Measurements from ENCODE around the gene PRSS22.

The PRSS22 gene

DNA sequence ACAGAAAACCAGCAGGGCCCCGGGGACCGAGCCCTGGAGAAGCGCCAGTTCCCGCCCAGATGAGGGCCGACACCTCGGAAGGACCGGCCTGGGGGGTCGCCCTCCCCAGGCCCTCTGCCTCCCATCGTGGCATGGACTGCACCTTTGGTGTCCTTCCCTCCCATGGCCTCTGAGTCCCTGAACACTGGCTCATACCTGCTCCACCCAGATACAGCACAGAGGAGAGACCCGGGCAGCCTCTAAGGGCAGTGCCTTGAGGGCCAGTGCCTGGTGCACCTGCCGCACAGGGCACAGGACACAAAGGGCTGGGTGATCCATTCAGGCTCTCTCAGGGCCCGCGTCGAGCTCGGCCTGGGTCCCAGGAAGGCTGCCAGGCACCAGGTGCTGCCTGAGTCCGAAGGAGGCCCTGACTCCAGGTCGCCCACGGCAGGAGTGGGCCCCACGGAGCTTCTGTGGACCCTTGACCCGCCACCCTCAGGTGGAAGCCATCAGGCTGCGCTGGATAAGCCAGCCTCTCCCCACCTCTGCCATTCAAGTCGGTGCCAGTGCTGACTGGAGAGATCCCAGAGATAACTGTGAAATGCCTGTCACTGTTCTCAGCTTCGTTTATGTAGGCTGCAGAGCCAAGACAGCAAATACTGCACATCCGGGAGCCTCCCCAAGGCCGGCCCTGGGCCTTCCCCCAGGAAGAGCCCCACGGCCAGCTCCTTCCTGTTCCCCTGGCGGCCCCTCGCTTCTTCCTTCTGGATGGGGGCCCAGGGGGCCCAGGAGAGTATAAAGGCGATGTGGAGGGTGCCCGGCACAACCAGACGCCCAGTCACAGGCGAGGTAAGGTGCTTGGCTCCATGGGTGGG is 28.2 kb downstream of the PRSS22 start, which contains the start of gene ZG16B:
TSS of gene ZG16B (plus strand) at position 803 of the 854 bp plus-strand sequence. CDS start 139 bp downstream, outside the sequence.
- no peak for DNase-seq (ENCODE audit: low read depth)

DNA sequence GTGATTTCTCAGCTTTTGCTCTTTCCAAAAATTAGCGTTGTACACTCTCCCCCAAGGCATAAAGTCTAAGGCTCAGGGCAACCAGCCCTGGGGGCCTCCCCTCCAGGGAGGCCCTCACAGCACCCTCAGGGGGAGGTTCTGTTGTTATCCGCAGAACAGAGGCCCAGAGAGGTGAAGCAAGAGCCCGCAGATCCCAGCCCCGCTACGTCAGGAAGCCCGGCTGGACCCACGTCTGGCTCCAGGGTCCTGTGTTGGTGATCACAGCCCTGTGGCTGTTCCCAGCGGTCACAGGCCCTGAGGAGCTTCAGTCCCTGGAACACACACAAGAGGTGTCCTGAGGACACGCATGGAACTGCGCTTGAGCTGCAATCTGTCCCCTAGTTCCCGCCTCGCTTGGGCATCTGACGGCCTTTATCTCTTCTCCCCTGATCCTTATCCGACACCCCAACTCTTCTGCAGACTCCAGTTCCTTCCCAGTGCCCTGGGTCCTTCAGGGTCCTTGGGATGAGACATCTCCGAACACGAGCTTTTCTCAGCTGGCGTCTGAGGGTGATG is 29.0 kb downstream of the PRSS22 start:
- no peak for DNase-seq (ENCODE audit: low read depth)

DNA sequence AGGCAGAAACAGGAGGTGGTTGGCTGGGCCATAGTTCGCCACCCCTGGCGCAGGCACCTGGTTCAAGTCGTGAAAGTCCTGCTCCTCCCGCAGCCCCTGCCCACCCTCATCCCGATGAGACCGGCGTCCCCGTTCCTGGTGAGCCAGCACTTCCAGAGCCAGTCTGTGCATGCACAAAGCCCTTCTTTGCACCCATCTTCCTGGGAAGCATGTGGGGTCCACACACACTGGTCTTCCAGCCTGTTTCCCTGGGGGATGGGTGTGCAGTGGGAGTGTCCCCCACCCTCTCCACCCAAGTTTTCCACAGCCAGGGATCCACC is 29.5 kb downstream of the PRSS22 start:
- DNase-seq (ENCODE audit: low read depth): no peak

DNA sequence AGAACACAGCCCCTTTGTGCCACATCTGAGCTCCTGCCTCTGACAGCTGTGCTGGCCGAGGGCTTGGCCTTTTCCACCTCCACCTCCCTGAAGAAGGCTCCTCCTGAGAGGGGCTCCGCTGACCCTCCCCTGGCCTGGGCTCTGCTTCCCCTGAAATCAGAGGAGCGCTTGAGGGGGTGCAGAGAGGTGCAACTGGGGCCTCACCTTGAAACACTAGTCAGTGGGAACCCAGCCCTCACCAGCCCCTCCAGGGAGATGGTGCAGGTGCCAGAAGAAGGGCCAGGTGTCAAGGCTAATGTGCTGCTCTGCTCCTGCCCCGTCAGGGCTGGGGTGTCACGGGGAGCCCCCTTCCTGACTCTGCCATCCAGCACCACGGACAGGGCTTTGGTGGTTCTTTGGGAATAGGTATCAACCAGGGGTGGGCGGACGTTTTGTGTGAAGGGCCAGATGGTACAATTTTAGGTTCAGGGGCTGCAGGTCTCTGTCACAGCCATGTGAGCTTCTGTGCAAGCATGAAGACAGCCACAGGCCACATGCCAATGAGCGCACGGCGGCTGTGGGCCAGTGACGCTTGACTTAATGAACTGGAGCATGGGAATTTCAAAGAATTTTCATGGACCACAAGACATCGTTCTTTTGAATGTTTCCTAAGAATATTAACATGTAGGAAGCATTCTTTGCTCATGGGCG is 30.0 kb downstream of the PRSS22 start:
- DNase-seq (ENCODE audit: low read depth): no peak

DNA sequence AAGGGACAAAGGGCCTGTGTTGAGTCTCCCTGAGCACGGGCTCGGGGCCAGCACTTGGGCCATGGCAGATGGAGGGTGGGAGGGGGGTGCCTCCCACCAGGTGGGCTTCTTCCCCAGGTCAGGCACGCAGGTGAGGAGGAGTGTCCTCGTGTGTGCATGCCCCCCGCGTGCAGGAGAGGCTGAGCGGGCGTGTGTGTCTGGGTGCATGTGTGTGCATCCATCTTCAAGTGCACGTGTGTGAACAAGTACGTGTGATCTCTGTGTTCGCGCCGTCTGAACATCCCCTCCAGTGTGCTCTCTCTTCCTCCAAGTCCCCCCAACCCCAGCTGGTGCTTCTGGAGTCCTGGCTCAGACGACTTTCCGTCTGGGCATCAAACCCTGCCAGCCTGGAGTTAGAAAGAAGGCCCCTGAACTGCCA is 30.6 kb downstream of the PRSS22 start:
- DNase-seq (ENCODE audit: low read depth): no peak

DNA sequence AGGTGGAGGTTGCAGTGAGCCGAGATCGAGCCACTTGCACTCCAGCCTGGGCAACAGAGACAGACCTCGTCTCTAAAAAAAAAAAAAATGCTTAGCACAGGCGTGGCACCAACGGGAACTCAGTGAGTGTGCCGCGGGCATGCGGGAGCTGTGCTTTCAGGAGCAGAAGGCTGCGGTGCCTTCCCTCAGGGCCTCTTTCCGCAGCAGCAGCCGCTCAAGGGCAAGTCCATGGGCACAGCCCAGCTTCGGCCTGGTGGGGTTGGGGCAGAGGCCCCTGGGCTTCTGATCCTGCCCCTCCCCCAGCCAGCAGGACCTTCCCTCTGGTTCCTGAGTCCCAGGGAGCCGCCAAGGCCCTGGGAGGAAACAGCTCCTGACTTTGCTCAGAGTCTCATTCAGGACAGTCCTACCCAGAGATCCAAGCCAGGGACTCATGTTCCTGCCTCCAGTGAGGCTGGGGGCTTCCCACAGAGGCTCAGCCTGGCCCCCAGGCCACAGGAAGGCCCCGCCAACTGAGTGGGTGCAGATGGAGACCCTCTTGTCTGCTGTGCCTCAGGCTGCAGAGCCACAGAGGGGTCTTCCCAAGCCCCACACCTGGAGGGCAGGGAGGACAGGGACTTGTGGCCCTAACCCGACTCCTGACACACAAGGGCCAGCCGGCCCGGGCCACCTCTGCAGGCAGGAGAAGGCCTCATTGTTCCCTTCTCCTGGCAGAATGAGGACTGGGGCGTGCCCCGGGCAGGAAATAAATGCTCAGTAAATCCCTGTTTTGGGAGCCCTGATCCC is 31.2 kb downstream of the PRSS22 start:
- no peak for DNase-seq (ENCODE audit: low read depth)

DNA sequence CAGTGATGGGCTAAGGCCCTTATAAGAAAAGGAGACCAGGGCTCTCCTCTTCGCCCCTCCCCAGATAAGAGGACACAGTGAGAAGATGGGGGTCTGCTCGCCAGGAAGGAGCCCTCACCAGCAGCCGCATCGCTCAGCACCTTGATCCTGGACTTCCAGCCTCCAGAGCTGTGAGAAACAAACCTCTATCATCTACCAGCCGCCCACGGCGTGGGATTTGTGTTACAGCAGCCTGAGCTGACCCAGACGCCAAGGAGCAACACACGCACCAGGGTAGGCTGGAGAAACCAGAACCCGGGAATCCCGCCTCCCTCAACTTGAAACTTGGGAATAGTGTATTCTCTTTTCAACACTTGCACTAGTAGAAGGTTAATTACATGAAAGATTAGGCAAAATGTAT is 32.1 kb downstream of the PRSS22 start:
- no peak for DNase-seq (ENCODE audit: low read depth)

DNA sequence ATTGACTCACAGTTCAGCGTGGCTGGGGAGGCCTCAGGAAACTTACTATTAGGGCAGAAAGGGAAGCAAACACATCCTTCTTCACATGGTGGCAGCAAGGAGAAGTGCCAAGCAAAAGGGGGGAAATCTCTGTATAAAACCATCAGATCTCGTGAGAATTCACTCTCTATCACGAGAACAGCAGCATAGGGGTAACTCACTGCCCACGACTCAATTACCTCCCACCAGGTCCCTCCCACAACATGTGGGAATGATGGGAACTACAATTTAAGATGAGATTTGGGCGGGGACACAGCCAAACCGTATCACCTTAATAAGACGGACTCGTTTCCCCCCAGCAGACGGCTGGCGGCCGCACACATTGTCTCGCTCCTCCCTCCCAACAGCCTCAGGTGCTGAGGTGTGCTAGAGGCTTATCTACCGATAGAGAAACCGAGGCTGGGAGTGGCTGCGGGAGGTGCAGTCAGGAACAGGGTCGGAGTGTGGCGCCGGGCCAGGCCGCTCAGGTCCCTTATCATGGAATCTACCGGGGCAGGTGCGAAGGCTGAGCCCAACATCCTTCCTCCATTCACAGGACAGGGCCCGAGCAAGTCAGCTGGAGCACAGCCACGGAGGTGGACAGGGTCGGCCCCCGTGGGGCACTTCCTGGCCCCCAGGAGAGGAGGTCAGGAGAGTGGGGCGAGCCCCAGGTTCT is 32.8 kb downstream of the PRSS22 start:
- no peak for DNase-seq (ENCODE audit: low read depth)

DNA sequence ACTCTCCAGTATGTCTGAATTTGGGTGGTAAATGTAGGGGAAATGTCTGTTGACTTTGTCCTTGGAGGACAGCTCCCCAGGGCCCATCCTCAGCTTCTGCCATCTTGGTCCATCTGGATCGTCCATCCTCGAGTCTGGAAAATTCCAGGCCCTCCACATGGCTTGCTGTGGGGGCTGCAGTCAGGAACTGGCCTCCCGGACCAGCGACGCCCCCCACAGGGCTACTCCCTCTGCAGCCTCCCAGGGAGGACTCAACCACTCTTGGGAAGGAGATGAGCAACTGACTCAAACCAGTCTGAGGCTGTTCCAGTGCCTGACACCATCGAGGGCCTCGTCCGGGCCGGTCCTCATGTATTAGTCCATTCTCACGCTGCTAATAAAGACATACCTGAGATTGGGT is 33.3 kb downstream of the PRSS22 start:
- DNase-seq (ENCODE audit: low read depth): no peak

DNA sequence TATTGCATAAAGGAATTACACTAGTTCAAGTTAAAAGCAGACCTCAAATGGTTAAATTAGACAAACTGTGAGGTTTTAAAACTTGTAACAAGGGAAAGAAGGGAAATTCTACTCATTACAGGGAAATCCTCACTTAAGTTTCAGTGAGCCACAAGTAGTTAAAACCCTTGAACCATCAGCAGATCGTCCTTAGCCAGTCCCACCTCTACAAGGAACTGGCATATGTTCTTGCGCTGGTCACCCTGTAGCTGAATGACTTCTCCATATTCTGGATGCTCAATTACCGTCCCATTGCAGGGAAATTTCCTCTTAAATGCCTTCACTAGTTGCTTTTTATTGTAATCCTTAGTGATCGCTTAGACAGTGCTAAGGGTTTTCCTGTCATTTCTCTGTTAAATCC is 35.5 kb downstream of the PRSS22 start:
- no peak for DNase-seq (ENCODE audit: low read depth)

DNA sequence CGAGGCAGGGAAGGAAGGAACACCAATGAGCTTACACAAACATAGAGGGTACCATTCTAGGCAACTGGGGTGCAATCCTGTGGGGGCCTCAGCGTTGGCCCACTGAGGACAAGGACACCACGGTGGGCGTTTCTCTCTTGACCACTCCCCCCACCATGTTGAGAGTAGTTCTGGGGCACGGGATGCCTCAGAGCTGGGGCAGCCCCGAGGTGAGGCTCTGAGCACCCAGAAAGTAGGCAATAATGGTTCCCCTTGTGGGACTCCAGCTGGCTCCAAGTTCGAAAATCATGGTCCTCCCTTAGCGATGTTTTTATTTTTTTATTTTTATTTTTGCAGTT is 35.8 kb downstream of the PRSS22 start:
- no peak for DNase-seq (ENCODE audit: low read depth)

DNA sequence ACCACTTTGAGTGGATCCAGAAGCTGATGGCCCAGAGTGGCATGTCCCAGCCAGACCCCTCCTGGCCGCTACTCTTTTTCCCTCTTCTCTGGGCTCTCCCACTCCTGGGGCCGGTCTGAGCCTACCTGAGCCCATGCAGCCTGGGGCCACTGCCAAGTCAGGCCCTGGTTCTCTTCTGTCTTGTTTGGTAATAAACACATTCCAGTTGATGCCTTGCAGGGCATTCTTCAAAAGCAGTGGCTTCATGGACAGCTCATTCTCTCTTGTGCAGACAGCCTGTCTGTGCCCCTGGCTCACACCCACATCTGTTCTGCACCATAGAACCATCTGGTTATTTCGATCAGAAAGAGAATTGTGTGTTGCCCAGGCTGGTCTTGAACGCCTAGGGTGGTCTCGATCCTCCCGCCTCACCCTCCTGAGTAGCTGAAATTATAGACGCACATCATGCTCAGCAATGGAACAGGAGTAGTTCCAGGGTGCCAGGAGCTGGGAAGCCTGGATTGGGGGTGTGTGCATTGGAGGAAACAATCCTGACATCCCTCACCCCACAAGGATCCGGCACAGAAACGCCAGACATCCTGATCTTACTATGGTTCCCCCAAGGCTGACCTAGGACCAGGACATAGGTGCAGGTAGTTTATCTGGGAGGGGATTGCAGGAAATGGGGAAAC is 36.3 kb downstream of the PRSS22 start:
- no peak for DNase-seq (ENCODE audit: low read depth)

DNA sequence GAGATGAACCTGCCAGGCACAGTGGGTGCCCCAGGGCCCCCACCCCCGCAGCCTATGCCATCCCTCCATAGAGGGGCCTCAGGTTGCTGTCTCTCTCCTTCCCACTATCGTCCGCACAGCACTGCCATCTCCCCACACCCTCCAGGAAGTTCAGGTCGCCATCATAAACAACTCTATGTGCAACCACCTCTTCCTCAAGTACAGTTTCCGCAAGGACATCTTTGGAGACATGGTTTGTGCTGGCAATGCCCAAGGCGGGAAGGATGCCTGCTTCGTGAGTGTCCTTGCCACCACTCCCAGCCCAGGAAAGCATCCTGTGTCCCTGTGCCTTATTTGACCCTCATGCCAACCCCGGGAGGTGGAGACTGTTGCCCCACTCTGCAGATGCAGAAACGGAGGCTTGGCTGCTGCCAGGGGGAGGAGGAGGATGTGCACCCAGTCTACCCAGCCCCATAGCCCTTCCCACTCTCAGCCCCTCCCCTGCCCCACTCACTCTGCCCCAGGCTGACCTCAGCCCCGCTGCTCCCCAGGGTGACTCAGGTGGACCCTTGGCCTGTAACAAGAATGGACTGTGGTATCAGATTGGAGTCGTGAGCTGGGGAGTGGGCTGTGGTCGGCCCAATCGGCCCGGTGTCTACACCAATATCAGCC is 37.0 kb downstream of the PRSS22 start:
- no peak for DNase-seq (ENCODE audit: low read depth)

DNA sequence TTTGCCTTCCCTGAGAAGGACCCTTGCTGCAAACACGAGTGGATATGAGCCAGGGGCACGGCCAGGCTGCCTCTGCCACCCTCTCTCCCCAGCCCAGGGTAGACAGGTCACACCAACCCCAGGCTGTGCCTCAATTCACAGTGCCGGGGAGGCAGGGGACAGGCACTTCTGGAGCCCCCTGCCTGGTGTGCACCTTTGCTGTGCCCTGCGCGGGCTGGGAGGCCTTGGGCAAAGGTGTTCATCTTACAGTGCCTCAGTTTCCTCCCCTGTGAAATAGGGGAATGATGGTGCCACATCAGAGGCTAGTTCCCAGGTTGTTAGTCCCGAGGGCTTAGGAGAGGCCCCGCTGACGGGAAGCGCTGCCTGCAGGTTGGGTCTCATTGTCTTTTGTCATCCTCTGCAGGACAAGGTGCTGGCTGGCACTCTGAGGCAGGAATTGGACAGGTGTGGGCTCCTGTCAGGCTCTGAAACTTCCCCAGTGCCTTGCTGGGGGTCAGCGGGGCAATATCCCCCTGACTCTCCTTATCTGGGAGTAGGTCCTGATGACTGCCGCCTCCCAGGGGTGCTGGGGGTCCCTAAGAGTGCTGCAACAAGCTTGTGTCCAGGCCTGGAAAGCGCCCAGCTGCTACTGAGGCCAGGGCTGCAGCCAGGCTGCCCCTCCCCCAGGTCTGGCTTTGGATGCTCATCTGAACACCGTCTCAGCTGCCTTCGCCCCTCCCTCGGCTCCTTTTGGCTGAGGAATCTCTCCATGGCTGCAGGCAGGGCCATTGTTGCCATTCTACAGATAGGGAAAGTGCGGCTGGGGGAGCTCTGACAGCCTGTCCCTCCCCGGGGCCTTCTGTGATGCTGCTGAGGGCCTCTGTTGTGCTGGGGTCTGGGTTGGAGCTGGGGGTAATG is 37.8 kb downstream of the PRSS22 start:
- DNase-seq (ENCODE audit: low read depth): no peak

DNA sequence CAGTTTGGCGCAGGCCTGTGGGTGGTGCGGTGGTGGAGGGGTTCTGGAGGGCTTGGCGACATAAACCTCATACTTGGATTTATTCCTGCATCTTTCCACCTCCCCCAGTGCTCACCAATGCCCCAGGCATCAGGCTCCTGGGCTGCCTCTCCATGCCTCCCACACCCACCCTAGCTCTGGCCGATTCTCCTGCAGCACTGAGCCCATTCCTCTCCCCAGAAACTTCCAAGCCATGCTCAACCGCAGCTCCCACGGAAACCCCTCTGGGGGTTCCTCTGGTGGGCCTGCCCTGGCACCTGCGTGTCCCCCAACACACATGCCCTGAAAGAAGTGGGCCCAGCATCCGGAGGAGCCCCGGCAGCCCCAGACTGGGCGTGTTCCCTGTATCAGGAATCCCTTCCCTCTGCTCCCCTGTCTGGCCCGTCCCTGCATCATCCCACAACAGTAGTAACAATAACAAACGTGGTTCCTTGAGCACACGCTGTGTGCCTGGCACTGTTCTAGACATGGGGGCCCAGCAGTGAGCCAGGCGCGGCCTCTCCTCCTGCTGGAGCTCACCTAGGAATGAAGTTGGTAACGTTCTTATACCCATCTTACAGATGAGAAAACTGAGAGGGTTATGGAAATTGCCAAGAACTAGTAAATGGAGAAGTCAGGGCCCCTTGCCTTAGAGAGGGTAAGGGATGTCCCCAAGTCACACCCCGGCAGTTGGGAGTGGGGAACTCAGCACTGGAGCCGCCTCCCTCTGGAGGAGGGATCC is 38.6 kb downstream of the PRSS22 start:
- DNase-seq (ENCODE audit: low read depth): no peak

DNA sequence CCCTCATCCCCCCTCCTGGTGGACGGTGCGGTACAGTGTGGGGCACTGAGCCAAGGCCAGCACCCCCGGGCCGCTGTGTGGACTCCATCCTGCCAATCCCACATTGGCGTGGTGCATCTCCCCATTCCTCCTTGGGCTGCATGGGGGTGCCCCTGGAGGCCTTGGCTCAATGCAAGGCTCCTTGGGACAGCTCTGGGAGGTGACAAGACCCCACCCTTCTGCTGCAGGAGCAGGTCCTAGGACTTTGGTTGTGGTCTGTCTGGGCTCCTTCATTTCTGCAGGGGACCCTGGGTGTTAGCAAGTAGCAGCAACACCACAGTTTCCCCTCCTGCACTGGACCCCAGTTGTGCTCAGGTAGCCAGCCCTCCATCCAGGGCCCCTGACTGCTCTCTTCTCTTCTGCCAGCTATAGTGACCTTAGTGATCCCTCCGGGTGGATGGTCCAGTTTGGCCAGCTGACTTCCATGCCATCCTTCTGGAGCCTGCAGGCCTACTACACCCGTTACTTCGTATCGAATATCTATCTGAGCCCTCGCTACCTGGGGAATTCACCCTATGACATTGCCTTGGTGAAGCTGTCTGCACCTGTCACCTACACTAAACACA is 39.6 kb downstream of the PRSS22 start:
- DNase-seq (ENCODE audit: low read depth): no peak

DNA sequence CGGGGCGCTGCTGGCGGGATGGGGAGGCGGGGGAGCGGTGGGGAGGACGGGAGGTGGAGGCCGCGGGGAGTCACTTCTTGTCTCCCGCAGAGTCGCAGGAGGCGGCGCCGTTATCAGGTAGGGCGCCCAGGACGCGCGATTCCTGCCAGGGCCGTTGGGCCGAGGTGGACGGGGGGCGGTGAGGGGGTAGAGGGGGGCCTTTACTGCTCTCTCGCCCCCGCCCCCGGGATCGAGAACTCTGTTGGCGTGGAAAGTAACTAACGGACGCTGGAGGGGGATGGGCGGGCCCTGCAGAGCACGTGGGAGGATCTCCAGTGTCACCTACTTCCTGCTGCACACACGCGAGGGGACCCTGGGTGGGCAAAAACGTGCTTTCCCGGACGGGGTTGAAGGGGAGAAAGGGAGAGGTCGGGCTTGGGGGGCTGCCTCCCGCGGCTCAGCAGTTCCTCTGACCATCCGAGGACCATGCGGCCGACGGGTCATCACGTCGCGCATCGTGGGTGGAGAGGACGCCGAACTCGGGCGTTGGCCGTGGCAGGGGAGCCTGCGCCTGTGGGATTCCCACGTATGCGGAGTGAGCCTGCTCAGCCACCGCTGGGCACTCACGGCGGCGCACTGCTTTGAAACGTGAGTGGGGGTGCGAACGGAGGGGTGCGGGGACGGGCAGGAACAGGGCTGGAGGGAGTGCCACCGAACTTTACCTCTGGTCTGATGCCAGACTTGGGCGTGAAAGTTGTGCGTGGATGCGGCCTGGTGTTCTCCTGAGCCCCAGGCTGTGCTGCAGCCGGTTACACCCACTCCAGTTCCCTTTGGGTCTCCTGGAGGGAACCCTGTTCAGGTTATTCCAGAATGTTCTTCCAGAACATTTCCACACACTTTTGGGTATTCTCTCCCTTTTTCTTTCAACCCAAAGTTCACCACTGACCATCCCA is 40.4 kb downstream of the PRSS22 start:
- DNase-seq (ENCODE audit: low read depth): no peak

Measured in fibroblast of gingiva (primary cell).